CD14-positive monocyte (primary cell): ENCODE results near the gene DENND5B. TPM values are rescaled to one million over a fixed set of nuclear protein-coding genes. Genes with fewer than 3 reads are reported as not detected.
A peak's percentile ranks its signal among the peaks of the same experiment; 100 is the strongest.

Source experiments
- DNase-seq, 3 donors: peaks; one replicate each; pipeline ENCODE4 v3.0.0-alpha.2; 2011 to 2022
- H2AFZ ChIP-seq: 2 replicates; pipeline ENCODE4 v1.6.0; 2012; ENCODE audit warnings: mild to moderate bottlenecking, low read depth, low read length, inconsistent platforms; ENCODE audit not compliant: insufficient read depth, poor library complexity, severe bottlenecking
- H3K27ac ChIP-seq, 2 donors: 1 replicate in 1 of 2; 2 replicates in 1 of 2; pipeline ENCODE4 v1.5.1; 2012 to 2013; ENCODE audit warnings: low read length in 2 of 2, control low read depth in 1 of 2, inconsistent platforms in 1 of 2, low read depth in 1 of 2, mild to moderate bottlenecking in 1 of 2
- H3K27me3 ChIP-seq, 2 donors: one replicate each; pipeline versions ENCODE4 v1.6.0 to v1.6.1; 2011 to 2013; ENCODE audit warnings: low read length in 2 of 2; ENCODE audit not compliant: control insufficient read depth in 2 of 2, insufficient read depth in 2 of 2
- H3K36me3 ChIP-seq, 2 donors: replicated peaks in 1 of 2; 1 replicate in 1 of 2; 2 replicates in 1 of 2; pipeline versions ENCODE4 v1.5.1 to v1.6.1; 2012 to 2013; ENCODE audit warnings: low read length in 2 of 2, control low read depth in 1 of 2, inconsistent platforms in 1 of 2, mild to moderate bottlenecking in 1 of 2; ENCODE audit not compliant: insufficient read depth in 2 of 2, control insufficient read depth in 1 of 2
- H3K4me1 ChIP-seq, 2 donors: 1 replicate in 1 of 2; 2 replicates in 1 of 2; pipeline versions ENCODE4 v1.5.1 to v1.6.1; 2012 to 2013; ENCODE audit warnings: low read length in 2 of 2, control low read depth in 1 of 2, inconsistent platforms in 1 of 2, mild to moderate bottlenecking in 1 of 2, moderate library complexity in 1 of 2; ENCODE audit not compliant: insufficient read depth in 2 of 2, control insufficient read depth in 1 of 2
- H3K4me2 ChIP-seq: replicated peaks from 2 replicates; pipeline ENCODE3; 2012; ENCODE audit warnings: low read length, moderate library complexity, mild to moderate bottlenecking; ENCODE audit not compliant: poor library complexity, severe bottlenecking; ENCODE audit errors: extremely low read depth
- H3K4me3 ChIP-seq, 3 experiments: fragments of 200-600 bp in 1 of 3; sonication (generic) in 1 of 3; replicated peaks in 1 of 3; 1 replicate in 2 of 3; 2 replicates in 1 of 3; pipeline ENCODE4 v1.5.1; 2011 to 2013; ENCODE audit warnings: low read length in 3 of 3, mild to moderate bottlenecking in 3 of 3, control low read depth in 2 of 3, low read depth in 2 of 3, inconsistent platforms in 1 of 3, moderate library complexity in 1 of 3
- H3K79me2 ChIP-seq: 2 replicates; pipeline ENCODE4 v1.6.0; 2012; ENCODE audit warnings: mild to moderate bottlenecking, control low read depth, inconsistent platforms, low read length, moderate library complexity; ENCODE audit not compliant: insufficient read depth
- H3K9ac ChIP-seq: 2 replicates; pipeline ENCODE4 v1.6.0; 2017; ENCODE audit warnings: low read length, mild to moderate bottlenecking; ENCODE audit not compliant: insufficient read depth, poor library complexity, severe bottlenecking
- H3K9me3 ChIP-seq, 2 donors: replicated peaks in 1 of 2; 1 replicate in 1 of 2; 2 replicates in 1 of 2; pipeline versions ENCODE4 v1.5.1 to v1.6.1; 2012 to 2013; ENCODE audit warnings: low read length in 2 of 2, control low read depth in 1 of 2; ENCODE audit not compliant: control insufficient read depth in 1 of 2, insufficient read depth in 1 of 2
- H4K20me1 ChIP-seq: 2 replicates; pipeline ENCODE4 v1.6.0; 2012; ENCODE audit warnings: mild to moderate bottlenecking, low read length, control low read depth, moderate library complexity; ENCODE audit not compliant: insufficient read depth
- H3K27ac Mint-ChIP-seq, 7 donors: one replicate each; pipeline ENCODE4 v1.8.0; 2020; ENCODE audit warnings: mild to moderate bottlenecking in 7 of 7, mixed read lengths in 7 of 7, moderate library complexity in 6 of 7, inconsistent platforms in 2 of 7
- H3K27me3 Mint-ChIP-seq, 3 donors: one replicate each; pipeline ENCODE4 v1.8.0; 2021 to 2022; ENCODE audit warnings: low read depth in 3 of 3, mild to moderate bottlenecking in 3 of 3, mixed read lengths in 3 of 3, moderate library complexity in 3 of 3, inconsistent platforms in 1 of 3
- H3K36me3 Mint-ChIP-seq, 2 donors: one replicate each; pipeline ENCODE4 v1.8.0; 2020; ENCODE audit warnings: mixed read lengths in 2 of 2, inconsistent platforms in 1 of 2, mild to moderate bottlenecking in 1 of 2
- H3K4me1 Mint-ChIP-seq: one replicate; pipeline ENCODE4 v1.8.0; 2020; ENCODE audit warnings: mild to moderate bottlenecking, mixed read lengths
- H3K4me3 Mint-ChIP-seq, 2 donors: one replicate each; pipeline ENCODE4 v1.8.0; 2020; ENCODE audit warnings: mild to moderate bottlenecking in 2 of 2, mixed read lengths in 2 of 2, moderate library complexity in 1 of 2
- H3K9me3 Mint-ChIP-seq, 7 donors: one replicate each; pipeline ENCODE4 v1.8.0; 2020 to 2022; ENCODE audit warnings: mixed read lengths in 7 of 7, mild to moderate bottlenecking in 6 of 7, moderate library complexity in 6 of 7, inconsistent platforms in 2 of 7
- CTCF ChIP-seq: fragments of 200-600 bp; IDR thresholded peaks from one replicate; pipeline ENCODE4 v1.8.0; 2022; ENCODE audit warnings: antibody characterized with exemption, mild to moderate bottlenecking
- WGBS: methylation state at CpG from one replicate; pipeline ENCODE4 v1.1.5; 2013; ENCODE audit warnings: missing lambda C conversion rate; ENCODE audit not compliant: insufficient coverage; 5-methylcytosine and 5-hydroxymethylcytosine counted together
- intact Hi-C, 2 donors: fragments of 100-400 bp; cut with micrococcal nuclease; formaldehyde crosslinking; loops; one replicate each; pipeline versions ENCODE4 v1.15.0 to v1.15.1; 2023
- polyA plus RNA-seq, 3 donors: library from polyadenylated mRNA; depleted of rRNA in 1 of 3; unstranded in 2 of 3; stranded (reverse) in 1 of 3; fragments of 300-500 nt in 2 of 3; fragments of >200 nt in 1 of 3; fragmentation: Illumina TruSeq in 2 of 3; gene quantifications; 1 replicate in 2 of 3; 2 replicates in 1 of 3; pipeline ENCODE4 v1.2.3, GENCODE V29; 2012 to 2021

Gene DENND5B
- polyA plus RNA-seq, 3 donors, result 0.23 to 0.36 (median 0.36) TPM

- Histone ChIP-seq H3K4me1 (peaks cover 16 to 17% of the 10 kb centered on the region in 2 donors), H3K9me3 (no peaks in the 10 kb centered on the region), H3K4me2 (peak overlapping the region; percentile 73), H3K27me3 (no peaks in the 10 kb centered on the region), H3K36me3 (no peaks in the 10 kb centered on the region), H4K20me1 (no peaks in the 10 kb centered on the region), H3K79me2 (no peaks in the 10 kb centered on the region), H3K27ac (no peak overlapping the region), H3K4me3 (peak overlapping the region in 1 of 3 experiments; percentile 61), H3K9ac (peak overlapping the region; percentile 42), H2AFZ (peak overlapping the region; percentile 79)
- no peak for TF ChIP-seq CTCF
- no peak for DNase-seq
- Mint-ChIP-seq H3K9me3 (no peaks in the 10 kb centered on the region), H3K4me3 (no peak overlapping the region), H3K4me1 (peaks cover 20% of the 10 kb centered on the region), H3K27ac (peak overlapping the region in 1 of 7 donors; percentile 69), H3K36me3 (no peaks in the 10 kb centered on the region), H3K27me3 (peaks cover 0 to 5% (median 1%) of the 10 kb centered on the region in 3 donors)
- intact Hi-C loops, result no loop called here
- 40% methylated on average over 3 of the region's 6 CpGs for WGBS
These were observed 227.5 kb downstream of the DENND5B start for GRCh38 chr12:31363416-31363809.

- no peak for TF ChIP-seq CTCF
- intact Hi-C loops, result no loop called here
- Histone ChIP-seq H3K9ac (peak overlapping the region; percentile 42), H4K20me1 (no peaks in the 10 kb centered on the region), H2AFZ (peak overlapping the region; percentile 79), H3K27ac (peak overlapping the region in 1 of 2 donors; percentile 10), H3K36me3 (no peaks in the 10 kb centered on the region), H3K79me2 (no peaks in the 10 kb centered on the region), H3K27me3 (no peaks in the 10 kb centered on the region), H3K4me1 (peaks cover 16 to 17% of the 10 kb centered on the region in 2 donors), H3K4me2 (peak overlapping the region; percentile 73), H3K9me3 (no peaks in the 10 kb centered on the region), H3K4me3 (peak overlapping the region; percentile 14 to 61 (median 28))
- Mint-ChIP-seq H3K27ac (peak overlapping the region; percentile 20 to 81 (median 29)), H3K9me3 (no peaks in the 10 kb centered on the region), H3K4me1 (peaks cover 20% of the 10 kb centered on the region), H3K4me3 (peak overlapping the region; percentile 74 to 85), H3K36me3 (no peaks in the 10 kb centered on the region), H3K27me3 (peaks cover 0 to 5% (median 1%) of the 10 kb centered on the region in 3 donors)
- 0% methylated on average over 2 of the region's 6 CpGs for WGBS
- DNase-seq, result peak; percentile 14 to 36 (median 33)
These were observed 228.0 kb downstream of the DENND5B start for GRCh38 chr12:31362759-31363415.
